HG03457 (cell line): Measurements from ENCODE around the gene CD33.

Experiments
- ATAC-seq: cut with Tn5 transposase; IDR thresholded peaks from one replicate; pipeline ENCODE4 v1.9.1; 2021; ENCODE audit warnings: moderate number of reproducible peaks; ENCODE audit not compliant: unreplicated experiment

Gene CD33

GRCh38 chr19:51258165-51259160 is 33.6 kb downstream of the CD33 start:
- ATAC-seq = no peak

- ATAC-seq = no peak
Observed at GRCh38 chr19:51259348-51260245, 34.7 kb downstream of the CD33 start.

- no peak for ATAC-seq
Observed at GRCh38 chr19:51263808-51264207, 38.9 kb downstream of the CD33 start.

- ATAC-seq = no peak
Observed at GRCh38 chr19:51271067-51271466, 46.2 kb downstream of the CD33 start.

- ATAC-seq = no peak
Observed at GRCh38 chr19:51272183-51272810, 47.4 kb downstream of the CD33 start.

GRCh38 chr19:51274049-51274770 is 49.3 kb downstream of the CD33 start:
- no peak for ATAC-seq

- ATAC-seq = no peak
Observed at GRCh38 chr19:51277112-51277511, 52.2 kb downstream of the CD33 start.

- ATAC-seq = no peak
Observed at GRCh38 chr19:51282335-51282734, 57.5 kb downstream of the CD33 start.

- no peak for ATAC-seq
Observed at GRCh38 chr19:51285682-51286081, 60.8 kb downstream of the CD33 start.
